A549 (cell line): Measurements from ENCODE around the gene KCNN4.

Experiments used
- CTCF ChIP-seq: fragments of >200 bp; sonication (Bioruptor Twin); formaldehyde crosslinking; IDR thresholded peaks from 3 replicates; pipeline ENCODE4 v1.5.1; 2016
- PHF8 ChIP-seq: fragments of 200-600 bp; sonication (generic); IDR thresholded peaks from 2 replicates; pipeline ENCODE4 v1.6.1; 2016; ENCODE audit warnings: low read depth, mild to moderate bottlenecking, antibody characterized with exemption, moderate library complexity, borderline replicate concordance

DNA sequence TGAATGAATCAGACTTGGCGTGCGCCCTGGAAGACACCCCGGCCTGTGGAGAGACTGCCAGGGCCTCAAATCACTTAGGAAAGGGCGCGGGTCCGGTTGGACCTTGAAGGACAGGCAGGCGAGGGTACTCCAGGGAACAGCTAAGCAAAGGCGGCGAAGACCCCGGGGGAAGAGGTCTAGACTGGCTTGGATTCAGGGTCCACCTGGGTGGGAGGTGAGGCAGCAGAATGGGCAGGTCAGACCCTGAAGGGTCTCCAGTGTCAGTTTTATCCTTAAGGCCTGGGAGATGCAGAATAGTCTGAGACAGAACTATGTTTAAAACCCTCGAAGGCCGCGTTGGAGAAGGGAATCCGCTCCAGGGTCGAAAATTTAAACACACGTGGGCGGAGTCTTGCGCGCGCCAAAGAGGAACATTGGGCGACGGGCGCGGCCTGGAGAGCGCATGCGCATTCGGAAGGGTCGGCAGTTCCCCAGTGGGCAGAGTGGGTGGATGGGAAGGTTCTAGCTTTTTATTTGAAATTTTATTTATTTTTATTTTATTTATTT lies 25.4 kb downstream of the KCNN4 start:
- TF ChIP-seq PHF8 (no peak), CTCF (no peak)
